H1 (cell line): ENCODE results near the gene PIEZO1. TPM values are rescaled to one million over a fixed set of nuclear protein-coding genes. Genes with fewer than 3 reads are reported as not detected.

Source experiments
- ASH2L ChIP-seq: fragments of 200-600, 300-600 bp; sonication (generic); IDR thresholded peaks from one replicate; pipeline ENCODE4 v1.7.1; 2017; ENCODE audit warnings: low read length
- CBX5 ChIP-seq: fragments of 300-800, 300-1000 bp; sonication (generic); IDR thresholded peaks from 2 replicates; pipeline ENCODE4 v1.7.1; 2016; ENCODE audit warnings: antibody characterized with exemption, low read length, low read depth
- KDM4A ChIP-seq: IDR thresholded peaks from one replicate; pipeline ENCODE4 v1.7.1; 2012; ENCODE audit warnings: low read depth, mild to moderate bottlenecking, moderate library complexity, low read length, inconsistent platforms; ENCODE audit not compliant: severe bottlenecking
- NRF1 ChIP-seq: IDR thresholded peaks from 2 replicates; pipeline ENCODE4 v1.6.1; 2011; ENCODE audit warnings: mild to moderate bottlenecking, low read depth, low read length, improper control_type of control experiment
- RFX5 ChIP-seq: IDR thresholded peaks from 2 replicates; pipeline ENCODE4 v1.6.1; 2011; ENCODE audit warnings: low read depth, low read length, improper control_type of control experiment, borderline replicate concordance
- SP1 ChIP-seq: IDR thresholded peaks from 2 replicates; pipeline ENCODE4 v1.6.1; 2011; ENCODE audit warnings: low read depth, low read length
- SRF ChIP-seq: IDR thresholded peaks from 2 replicates; pipeline ENCODE4 v1.6.1; 2011; ENCODE audit warnings: mild to moderate bottlenecking, low read depth, low read length, moderate library complexity
- polyA plus RNA-seq, 7 experiments: library from polyadenylated mRNA; depleted of rRNA in 3 of 7; stranded (reverse) in 5 of 7; unstranded in 2 of 7; fragments of >200 nt in 5 of 7; fragments of 200-250 nt in 2 of 7; gene quantifications; 1 replicate in 5 of 7; 2 replicates in 1 of 7; 4 replicates in 1 of 7; pipeline versions ENCODE4 v1.2.1 to v1.2.3, GENCODE V29; 2011 to 2013; ENCODE audit warnings: missing spikeins in 2 of 7, mixed read lengths in 2 of 7
- total RNA-seq: library from RNA; stranded (reverse); fragmentation: NEBNext Ultra II Directional; extraction: Animal tissue kit (Norgen Biotek cat#: 25700); gene quantifications from 2 replicates; pipeline ENCODE4 v1.2.1, GENCODE V29; 2021

Gene PIEZO1
- total and polyA plus RNA-seq, 2 of the 8 experiments (the other 6 are each of a cell fraction or from before 2014, with no cell fraction given): 42.3 to 67.5 TPM

DNA sequence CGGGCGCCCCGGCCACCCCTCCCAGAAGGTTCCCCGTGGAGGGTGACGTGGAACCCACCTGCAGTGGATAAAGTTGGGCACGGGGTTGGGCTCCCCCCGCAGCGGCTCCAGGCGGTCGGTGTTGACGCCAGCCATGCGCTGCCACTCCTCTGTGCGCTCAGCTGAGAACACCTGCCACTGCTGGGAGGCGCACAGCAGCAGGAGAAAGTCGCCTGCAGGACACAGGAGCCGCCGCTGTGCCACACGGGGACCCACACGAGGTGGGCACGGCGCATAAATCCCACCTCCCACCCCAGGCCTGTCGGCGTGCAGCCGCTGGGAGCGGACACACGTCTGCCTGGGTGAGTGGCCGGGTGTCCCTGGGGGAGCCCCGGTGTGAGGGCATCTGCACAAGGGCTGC, 58.0 kb downstream of the PIEZO1 start (continued):
- TF ChIP-seq KDM4A (no peak), NRF1 (no peak), ASH2L (no peak), RFX5 (no peak), SRF (no peak), SP1 (no peak), CBX5 (no peak)
